Activated CD8-positive, alpha-beta T cell treated with anti-CD3 and anti-CD28 coated beads, Interleukin-2, amount 10 ng/mL, durations not matched to agents 7 days and 5 days (primary cell): ENCODE measurements around the gene NR2C2. TPM values are rescaled to one million over a fixed set of nuclear protein-coding genes. Genes with fewer than 3 reads are reported as not detected.
A peak's percentile ranks its signal among the peaks of the same experiment; 100 is the strongest.
"Not testable (repeated sequence)": the region's sequence is repeated elsewhere in the genome, so short reads cannot be mapped to it uniquely, and the experiment has no call there.

ENCODE experiments used
- ATAC-seq: fragments of 150-1000 bp; cut with Tn5 transposase; one replicate; pipeline ENCODE4 v1.10.0; 2021; ENCODE audit warnings: moderate library complexity
- CTCF ChIA-PET: fragments of 350-600 bp; sonication (Branson Sonifier 250); formaldehyde crosslinking; loops from one replicate; lab custom pipeline; 2021; ENCODE audit warnings: antibody characterized with exemption; lab: Charles Lee
- POLR2A ChIA-PET: fragments of 350-600 bp; sonication (Branson Sonifier 250); formaldehyde crosslinking; loops from one replicate; lab custom pipeline; 2021; ENCODE audit warnings: antibody characterized with exemption; lab: Charles Lee
- DNase-seq: peaks from one replicate; pipeline ENCODE4 v3.0.0-alpha.2; 2020
- H3K27ac Mint-ChIP-seq: one replicate; pipeline ENCODE4 v1.8.0; 2021; ENCODE audit warnings: mild to moderate bottlenecking, mixed read lengths
- H3K27me3 Mint-ChIP-seq: one replicate; pipeline ENCODE4 v1.8.0; 2021; ENCODE audit warnings: low read depth, mixed read lengths
- H3K36me3 Mint-ChIP-seq: one replicate; pipeline ENCODE4 v1.8.0; 2021; ENCODE audit warnings: low read depth, mixed read lengths
- H3K4me1 Mint-ChIP-seq: one replicate; pipeline ENCODE4 v1.8.0; 2021; ENCODE audit warnings: low read depth, mixed read lengths
- H3K4me3 Mint-ChIP-seq: one replicate; pipeline ENCODE4 v1.8.0; 2021; ENCODE audit warnings: mild to moderate bottlenecking, mixed read lengths
- H3K9me3 Mint-ChIP-seq: one replicate; pipeline ENCODE4 v1.8.0; 2022; ENCODE audit warnings: mixed read lengths; ENCODE audit not compliant: insufficient read depth
- total RNA-seq, 2 experiments: library from RNA; stranded (reverse); gene quantifications; one replicate each; pipeline ENCODE4 v1.2.3, GENCODE V29; 2021

NR2C2 gene
- total RNA-seq, 2 experiments from 2014 or later: 57.4 to 59.6 TPM

GRCh38 chr3:14969671-14970070 is 22.3 kb downstream of the NR2C2 start:
- DNase-seq (no peak), ATAC-seq (no peak)
- Mint-ChIP-seq H3K27me3 (no peaks in the 10 kb centered on the region), H3K4me1 (no peaks in the 10 kb centered on the region), H3K4me3 (no peak overlapping the region), H3K27ac (no peak overlapping the region), H3K9me3 (peaks cover 7% of the 10 kb centered on the region), H3K36me3 (peaks cover 48% of the 10 kb centered on the region)
- CTCF ChIA-PET: no interaction called here
- POLR2A ChIA-PET: no interaction called here

- H3K9me3 Mint-ChIP-seq: no peaks in the 10 kb centered on the region
- no peaks in the 10 kb centered on the region for H3K27me3 Mint-ChIP-seq
- CTCF ChIA-PET: interaction anchor here (1.0 kb wide), 1 partner anchor 75 kb away, joined by 3 read pairs; no protein-coding TSS in a partner anchor
- DNase-seq (no peak), ATAC-seq (no peak)
- peaks cover 3% of the 10 kb centered on the region for H3K4me1 Mint-ChIP-seq
- H3K4me3 Mint-ChIP-seq: no peak overlapping the region
- peaks cover 43% of the 10 kb centered on the region for H3K36me3 Mint-ChIP-seq
- H3K27ac Mint-ChIP-seq: no peak overlapping the region
- POLR2A ChIA-PET: no interaction called here
These were observed 28.9 kb downstream of the NR2C2 start for GRCh38 chr3:14976317-14976716.

- Mint-ChIP-seq H3K36me3 (peaks cover 26% of the 10 kb centered on the region), H3K4me3 (no peak overlapping the region), H3K27ac (no peak overlapping the region), H3K4me1 (peaks cover 3% of the 10 kb centered on the region), H3K27me3 (no peaks in the 10 kb centered on the region), H3K9me3 (no peaks in the 10 kb centered on the region)
- ChIA-PET POLR2A (no interaction called here), CTCF (interaction anchor here (0.9 kb wide), 1 partner anchor 9 kb away, joined by 3 read pairs; no protein-coding TSS in a partner anchor)
- DNase-seq: no peak
- ATAC-seq: no peak
These were observed 33.3 kb downstream of the NR2C2 start for GRCh38 chr3:14980689-14981088.

GRCh38 chr3:14984581-14985113 is 37.3 kb downstream of the NR2C2 start:
- Mint-ChIP-seq H3K27ac (no peak overlapping the region), H3K27me3 (no peaks in the 10 kb centered on the region), H3K4me1 (peaks cover 22% of the 10 kb centered on the region), H3K4me3 (no peak overlapping the region), H3K36me3 (peaks cover 15% of the 10 kb centered on the region), H3K9me3 (no peaks in the 10 kb centered on the region)
- ChIA-PET CTCF (interaction anchor here (1.5 kb wide), 1 partner anchor 11 kb away, joined by 4 read pairs; no protein-coding TSS in a partner anchor), POLR2A (interaction anchor here (1.0 kb wide), 1 partner anchor 36 kb away, joined by 3 read pairs; no protein-coding TSS in a partner anchor)
- DNase-seq (no peak), ATAC-seq (no peak)

- Mint-ChIP-seq H3K36me3 (peaks cover 13% of the 10 kb centered on the region), H3K27me3 (no peaks in the 10 kb centered on the region), H3K27ac (peak overlapping the region; percentile 47), H3K4me1 (peaks cover 24% of the 10 kb centered on the region), H3K9me3 (no peaks in the 10 kb centered on the region), H3K4me3 (no peak overlapping the region)
- CTCF ChIA-PET: interaction anchor here (0.6 to 1.2 kb wide), 4 partner anchors 8 to 62 kb away, joined by 3 read pairs; no protein-coding TSS in a partner anchor
- DNase-seq (peak; percentile 66), ATAC-seq (peak; percentile 98)
- POLR2A ChIA-PET: interaction anchor here (0.7 to 1.0 kb wide), 2 partner anchors 40 to 338 kb away, joined by 3 read pairs; partner anchors contain the start of gene CCDC174
These were observed 41.6 kb downstream of the NR2C2 start for GRCh38 chr3:14988988-14989394.

GRCh38 chr3:14989943-14990779 is 42.8 kb downstream of the NR2C2 start:
- H3K4me1 Mint-ChIP-seq: peaks cover 24% of the 10 kb centered on the region
- H3K27me3 Mint-ChIP-seq: no peaks in the 10 kb centered on the region
- peaks cover 4% of the 10 kb centered on the region for H3K36me3 Mint-ChIP-seq
- DNase-seq: no peak
- H3K27ac Mint-ChIP-seq: no peak overlapping the region
- POLR2A ChIA-PET: interaction anchor here (0.6 kb wide), 1 partner anchor 55 kb away, joined by 3 read pairs; no protein-coding TSS in a partner anchor
- no peak overlapping the region for H3K4me3 Mint-ChIP-seq
- CTCF ChIA-PET: interaction anchor here (1.0 to 1.2 kb wide), 4 partner anchors 9 to 64 kb away, joined by 3 read pairs; no protein-coding TSS in a partner anchor
- no peak for ATAC-seq
- no peaks in the 10 kb centered on the region for H3K9me3 Mint-ChIP-seq

- H3K4me1 Mint-ChIP-seq: peaks cover 24% of the 10 kb centered on the region
- ChIA-PET POLR2A (no interaction called here), CTCF (interaction anchor here (1.0 to 1.1 kb wide), 2 partner anchors 9 to 65 kb away, joined by 3 read pairs; no protein-coding TSS in a partner anchor)
- no peak overlapping the region for H3K4me3 Mint-ChIP-seq
- DNase-seq (no peak), ATAC-seq (no peak)
- H3K36me3 Mint-ChIP-seq: peaks cover 4% of the 10 kb centered on the region
- H3K27ac Mint-ChIP-seq: no peak overlapping the region
- no peaks in the 10 kb centered on the region for H3K27me3 Mint-ChIP-seq
- H3K9me3 Mint-ChIP-seq: no peaks in the 10 kb centered on the region
These were observed 43.4 kb downstream of the NR2C2 start for GRCh38 chr3:14990780-14991148.

GRCh38 chr3:14991151-14991742 is 43.9 kb downstream of the NR2C2 start:
- H3K4me3 Mint-ChIP-seq: no peak overlapping the region
- ATAC-seq (no peak), DNase-seq (no peak)
- POLR2A ChIA-PET: no interaction called here
- no peaks in the 10 kb centered on the region for H3K27me3 Mint-ChIP-seq
- no peak overlapping the region for H3K27ac Mint-ChIP-seq
- CTCF ChIA-PET: interaction anchor here (1.0 to 1.1 kb wide), 2 partner anchors 10 to 65 kb away, joined by 3 read pairs; no protein-coding TSS in a partner anchor
- H3K9me3 Mint-ChIP-seq: no peaks in the 10 kb centered on the region
- peaks cover 22% of the 10 kb centered on the region for H3K4me1 Mint-ChIP-seq
- peaks cover 4% of the 10 kb centered on the region for H3K36me3 Mint-ChIP-seq

GRCh38 chr3:14991818-14992612 is 44.6 kb downstream of the NR2C2 start:
- Mint-ChIP-seq H3K36me3 (no peaks in the 10 kb centered on the region), H3K27ac (no peak overlapping the region), H3K9me3 (no peaks in the 10 kb centered on the region), H3K4me3 (no peak overlapping the region), H3K27me3 (no peaks in the 10 kb centered on the region), H3K4me1 (peaks cover 17% of the 10 kb centered on the region)
- ATAC-seq (no peak), DNase-seq (no peak)
- POLR2A ChIA-PET: no interaction called here
- CTCF ChIA-PET: no interaction called here

- H3K9me3 Mint-ChIP-seq: no peaks in the 10 kb centered on the region
- POLR2A ChIA-PET: no interaction called here
- CTCF ChIA-PET: no interaction called here
These were observed 50.6 kb downstream of the NR2C2 start for GRCh38 chr3:14997941-14998340.

GRCh38 chr3:14999182-14999581 is 51.8 kb downstream of the NR2C2 start:
- Mint-ChIP-seq H3K4me1 (peaks cover 11% of the 10 kb centered on the region), H3K36me3 (peaks cover 37% of the 10 kb centered on the region)
- H3K27me3 Mint-ChIP-seq, CTCF ChIA-PET, H3K9me3 Mint-ChIP-seq, H3K27ac Mint-ChIP-seq, DNase-seq, ATAC-seq, H3K4me3 Mint-ChIP-seq: not testable (repeated sequence)
- POLR2A ChIA-PET: interaction anchor here (0.6 kb wide), 1 partner anchor 50 kb away, joined by 3 read pairs; no protein-coding TSS in a partner anchor

More at GRCh38 chr3:14997941-14998340, 50.6 kb downstream of the NR2C2 start:
- no peaks in the 10 kb centered on the region for H3K27me3 Mint-ChIP-seq
- no peak overlapping the region for H3K4me3 Mint-ChIP-seq
- ATAC-seq (no peak), DNase-seq (no peak)
- H3K27ac Mint-ChIP-seq: no peak overlapping the region
- peaks cover 11% of the 10 kb centered on the region for H3K4me1 Mint-ChIP-seq
- H3K36me3 Mint-ChIP-seq: peaks cover 28% of the 10 kb centered on the region
